SKM-1 (cell line): ENCODE measurements around the gene KIF1A.

Experiments
- DNase-seq: peaks from one replicate; lab custom pipeline; 2025; ENCODE audit not compliant: unreplicated experiment; lab: John Stamatoyannopoulos, UW

Gene KIF1A

DNA sequence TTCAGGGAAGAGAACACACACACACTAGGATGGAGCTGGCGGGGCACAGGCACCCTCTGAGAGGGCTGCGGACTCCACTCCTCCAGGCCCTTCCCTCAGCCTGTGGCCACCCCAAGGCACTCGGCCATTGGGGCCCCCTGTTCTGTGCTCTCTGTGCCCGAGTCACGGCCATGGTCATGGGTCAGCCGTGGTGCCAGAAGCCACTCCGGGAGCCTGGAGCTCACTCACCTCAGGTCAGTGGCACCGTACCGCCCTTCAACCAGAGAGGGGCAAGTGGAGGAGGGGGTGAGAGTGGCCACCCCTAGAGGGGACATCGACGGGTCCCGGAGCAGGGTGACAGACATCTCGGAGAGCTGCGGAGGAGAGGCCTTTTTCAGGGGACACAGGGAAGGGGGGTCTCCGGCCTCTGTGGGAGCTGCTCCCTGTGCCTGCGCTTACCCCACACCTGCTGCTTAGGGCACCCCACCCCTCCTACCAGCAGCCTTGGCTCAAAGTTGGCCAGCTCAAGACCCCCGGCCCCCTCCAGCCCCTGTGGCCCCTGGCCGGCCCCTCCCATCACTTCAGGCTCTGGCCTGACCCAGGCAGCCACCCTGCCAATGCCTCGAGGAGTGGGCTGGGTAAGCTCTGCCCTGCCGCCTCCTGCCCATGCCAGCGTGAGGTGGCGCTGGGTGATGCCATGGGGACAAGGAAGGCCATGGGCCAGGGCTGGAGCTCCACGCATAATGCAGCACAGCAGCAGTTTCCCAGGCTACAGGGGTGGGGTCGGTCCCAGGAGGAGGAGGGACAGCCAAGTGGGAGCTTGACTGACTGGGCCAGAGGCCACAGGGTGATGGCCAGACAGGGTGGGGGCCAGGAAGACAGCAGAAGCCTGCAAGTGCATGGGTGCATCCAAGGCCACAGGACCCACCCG is 99.1 kb downstream of the KIF1A start:
- DNase-seq = no peak

DNA sequence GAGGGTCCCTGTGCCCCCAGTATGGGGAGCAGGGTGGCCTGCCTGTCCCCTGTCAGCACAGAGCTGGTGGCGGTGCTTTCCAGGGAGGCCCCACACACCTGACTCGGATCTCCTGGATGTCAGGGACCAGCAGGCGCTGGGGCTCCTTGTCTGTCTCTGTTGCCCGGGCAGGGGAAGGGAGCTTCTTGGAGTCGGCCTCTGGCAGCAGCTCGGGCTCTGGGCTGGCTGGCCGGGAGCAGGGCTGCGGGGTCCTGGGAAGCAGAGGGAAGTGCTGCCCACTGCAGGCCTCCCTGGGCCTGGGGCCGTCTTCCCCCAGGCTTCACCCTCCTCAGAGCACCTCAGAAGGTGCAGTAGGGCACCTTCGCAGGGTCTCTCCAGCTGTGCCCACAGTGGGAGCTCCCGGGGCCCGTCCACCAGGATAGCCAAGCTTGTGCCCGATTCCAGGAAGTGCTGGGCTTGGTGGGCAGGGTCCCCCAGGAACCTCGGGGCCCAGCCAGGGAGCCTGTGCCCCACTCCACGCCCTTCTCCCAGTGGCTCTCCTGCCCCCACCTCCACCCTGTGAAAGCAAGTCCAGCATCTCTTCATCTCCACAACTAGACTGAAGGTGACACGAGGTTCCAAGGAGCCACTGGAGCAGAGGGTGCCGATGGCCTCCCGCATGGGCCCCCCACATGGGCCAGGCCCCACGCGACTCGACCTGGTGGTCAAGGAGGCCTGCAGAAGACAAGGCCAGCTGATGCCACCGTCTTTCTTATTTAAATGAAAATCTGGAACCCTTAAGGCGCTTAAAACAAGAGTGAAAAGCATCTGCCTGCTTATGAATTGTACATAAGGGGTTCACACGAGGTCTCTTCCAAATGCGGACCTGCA is 100.1 kb downstream of the KIF1A start:
- DNase-seq = no peak

DNA sequence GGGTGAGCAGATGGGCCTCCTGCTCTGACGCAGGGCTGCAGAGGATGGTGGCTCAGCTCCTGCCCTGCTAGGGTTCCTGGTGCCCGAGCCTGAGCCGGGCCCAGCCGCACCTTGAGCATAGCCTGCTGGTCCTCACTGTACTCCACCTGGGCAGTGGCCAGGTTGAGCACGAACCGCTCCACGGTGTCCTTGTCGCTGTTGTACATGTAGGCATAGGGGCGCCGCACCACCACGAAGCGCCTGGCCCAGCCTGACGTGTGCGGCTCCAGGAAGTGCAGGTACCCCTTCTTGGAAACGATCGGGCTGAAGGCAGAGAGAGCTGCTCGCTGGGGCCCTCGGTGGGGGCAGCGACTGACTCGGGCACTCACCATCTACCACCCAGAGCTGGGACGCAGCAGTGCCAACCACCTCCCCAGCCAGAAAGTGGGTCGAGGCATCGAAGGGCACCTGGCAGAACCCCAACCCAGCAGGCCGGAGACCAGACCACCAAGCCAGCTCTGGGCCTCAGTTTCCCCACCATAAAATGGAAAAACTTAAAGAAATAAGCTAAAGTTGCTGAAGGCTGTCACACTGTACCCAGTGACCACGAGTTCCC is 101.0 kb downstream of the KIF1A start:
- DNase-seq = no peak

DNA sequence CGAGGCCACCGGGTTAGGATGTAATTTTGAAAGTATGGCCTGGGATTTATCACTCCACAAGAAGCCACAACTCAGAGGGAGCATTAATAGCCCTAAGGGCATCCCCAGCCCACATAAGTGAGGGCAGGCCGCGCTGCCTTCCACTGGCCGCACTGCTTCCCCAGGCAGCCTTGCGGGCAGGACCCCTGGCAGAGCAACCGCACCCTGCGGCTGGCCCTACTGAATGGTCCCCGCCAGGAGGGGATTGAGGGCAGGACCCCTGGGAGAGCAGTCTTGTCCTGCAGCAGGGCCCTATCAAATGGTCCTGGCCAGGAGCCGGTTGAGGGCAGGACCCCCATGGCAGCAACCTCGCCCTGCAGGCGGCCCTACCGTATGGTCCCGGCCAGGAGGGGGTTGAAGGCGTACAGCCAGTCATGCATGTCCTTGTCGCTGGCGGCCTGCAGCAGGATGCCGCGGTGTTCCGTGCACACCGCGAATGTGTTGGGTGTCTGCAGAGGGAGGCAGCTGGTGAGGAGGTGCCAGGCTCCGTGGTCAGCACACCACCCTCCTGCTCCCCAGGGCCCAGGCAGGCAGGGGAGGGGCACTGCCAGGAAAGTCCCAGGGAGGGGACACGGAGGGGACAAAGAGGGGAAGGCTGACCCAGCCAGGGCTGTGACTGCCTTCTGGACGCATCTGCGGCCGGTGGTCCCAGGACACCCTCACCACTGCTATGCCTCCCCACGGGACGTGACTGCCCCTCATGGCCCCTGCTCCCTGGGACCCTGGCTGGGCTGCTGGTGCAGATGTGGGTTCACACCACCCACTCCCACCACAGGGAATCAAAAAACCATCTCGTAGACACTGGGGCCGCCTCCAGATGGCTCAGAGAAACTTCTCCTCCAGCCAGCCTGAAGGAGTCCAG is 102.1 kb downstream of the KIF1A start:
- DNase-seq = no peak

DNA sequence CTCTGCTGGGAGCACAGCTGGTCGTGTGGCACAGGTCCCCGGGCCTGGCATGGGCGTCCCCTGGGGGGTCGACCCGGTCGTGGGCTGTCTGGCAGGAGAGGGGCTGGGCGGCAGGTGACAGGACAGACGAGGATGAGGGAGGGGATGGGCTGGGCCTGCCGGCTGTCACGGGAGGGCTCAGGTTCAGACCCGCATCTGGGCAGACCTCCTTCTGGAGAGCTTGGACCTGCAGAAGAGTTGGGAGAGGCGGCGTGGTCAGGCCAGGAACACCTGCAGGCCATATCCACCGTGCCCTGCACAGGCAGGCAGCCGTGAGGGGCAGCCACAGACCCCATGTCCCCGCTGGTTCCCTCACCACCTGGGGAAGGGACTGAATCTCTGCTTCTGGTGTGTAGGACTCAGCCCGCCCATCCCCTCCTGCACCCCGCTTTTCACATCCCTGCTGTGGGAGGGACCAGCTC is 102.8 kb downstream of the KIF1A start:
- DNase-seq = no peak

DNA sequence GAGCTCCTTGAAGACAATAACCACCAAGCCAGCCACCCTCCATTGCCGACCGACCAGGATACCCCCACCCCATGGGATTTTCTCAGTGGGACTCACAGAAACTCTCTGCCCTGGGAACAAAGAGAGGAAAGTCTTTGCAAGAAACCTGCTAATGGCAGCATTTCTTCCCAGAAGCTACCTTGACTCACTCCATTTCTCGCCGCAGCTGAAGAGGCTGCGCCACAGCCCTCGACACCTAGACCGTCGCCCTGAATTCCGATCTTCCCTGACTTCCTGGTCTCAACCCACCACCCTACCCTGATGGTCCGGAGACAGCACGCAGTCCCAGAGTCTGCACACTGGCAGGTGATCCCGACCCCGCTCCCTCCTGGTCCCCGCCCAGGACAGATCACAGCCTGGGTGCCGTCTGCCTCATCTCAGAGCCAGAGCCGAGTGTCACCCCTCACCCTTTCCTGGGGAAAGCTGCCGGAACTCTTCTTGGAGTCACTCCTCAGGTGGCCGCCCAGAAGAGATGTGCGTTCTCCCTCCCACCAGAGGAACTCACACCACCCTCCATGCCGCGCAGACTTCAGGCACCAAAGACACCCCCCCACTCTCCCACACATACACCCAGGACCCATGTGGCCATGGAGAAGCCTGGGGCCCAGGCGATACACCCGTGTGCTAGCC is 103.8 kb downstream of the KIF1A start:
- no peak for DNase-seq

DNA sequence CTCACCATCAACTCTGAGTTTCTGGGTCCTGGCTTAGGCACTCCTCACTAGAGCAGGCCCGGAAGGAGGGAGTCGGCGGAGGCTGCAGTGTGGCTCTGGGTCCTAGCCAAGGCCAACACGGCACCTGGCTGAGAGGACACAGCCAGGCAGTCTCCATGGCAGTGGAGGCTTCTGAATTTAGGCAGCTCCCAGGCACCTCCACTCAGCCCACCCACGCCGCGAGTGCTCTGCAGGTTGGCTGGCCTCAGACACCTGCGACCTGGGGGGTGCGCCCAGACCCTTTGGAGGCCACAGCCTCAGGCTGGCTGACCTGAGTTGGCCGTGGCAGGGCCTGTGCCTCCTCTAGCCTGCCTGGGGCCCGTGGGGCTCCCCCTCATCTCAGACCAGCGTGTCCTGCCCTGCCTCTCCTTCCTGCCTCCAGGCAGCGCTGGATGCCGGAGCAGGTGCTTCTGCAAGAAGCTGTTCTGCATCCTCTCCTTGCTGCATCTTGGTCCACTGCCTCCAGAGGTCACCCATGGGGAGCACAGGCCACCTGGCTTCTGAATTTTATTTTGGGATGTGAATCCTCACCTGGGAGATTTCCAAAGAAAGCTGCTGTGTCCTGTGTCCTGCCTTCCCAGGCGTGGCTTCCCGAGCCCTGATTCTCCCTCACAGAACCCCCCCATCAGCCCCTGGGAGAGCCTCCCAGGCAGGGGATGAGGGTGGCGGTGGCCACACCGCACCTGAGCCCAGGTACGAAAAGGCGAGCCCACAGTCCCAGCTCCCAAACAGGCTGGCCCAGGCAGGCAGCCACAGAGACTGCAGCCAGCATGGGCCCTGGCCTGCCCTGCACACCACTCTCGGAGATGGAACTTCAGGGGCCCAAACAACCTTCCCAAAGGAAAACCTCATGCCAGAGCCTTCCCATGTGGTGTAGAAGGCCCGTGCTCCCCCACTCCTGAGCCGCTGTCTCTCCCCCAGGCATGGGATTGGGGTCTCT is 105.0 kb downstream of the KIF1A start:
- DNase-seq = no peak

DNA sequence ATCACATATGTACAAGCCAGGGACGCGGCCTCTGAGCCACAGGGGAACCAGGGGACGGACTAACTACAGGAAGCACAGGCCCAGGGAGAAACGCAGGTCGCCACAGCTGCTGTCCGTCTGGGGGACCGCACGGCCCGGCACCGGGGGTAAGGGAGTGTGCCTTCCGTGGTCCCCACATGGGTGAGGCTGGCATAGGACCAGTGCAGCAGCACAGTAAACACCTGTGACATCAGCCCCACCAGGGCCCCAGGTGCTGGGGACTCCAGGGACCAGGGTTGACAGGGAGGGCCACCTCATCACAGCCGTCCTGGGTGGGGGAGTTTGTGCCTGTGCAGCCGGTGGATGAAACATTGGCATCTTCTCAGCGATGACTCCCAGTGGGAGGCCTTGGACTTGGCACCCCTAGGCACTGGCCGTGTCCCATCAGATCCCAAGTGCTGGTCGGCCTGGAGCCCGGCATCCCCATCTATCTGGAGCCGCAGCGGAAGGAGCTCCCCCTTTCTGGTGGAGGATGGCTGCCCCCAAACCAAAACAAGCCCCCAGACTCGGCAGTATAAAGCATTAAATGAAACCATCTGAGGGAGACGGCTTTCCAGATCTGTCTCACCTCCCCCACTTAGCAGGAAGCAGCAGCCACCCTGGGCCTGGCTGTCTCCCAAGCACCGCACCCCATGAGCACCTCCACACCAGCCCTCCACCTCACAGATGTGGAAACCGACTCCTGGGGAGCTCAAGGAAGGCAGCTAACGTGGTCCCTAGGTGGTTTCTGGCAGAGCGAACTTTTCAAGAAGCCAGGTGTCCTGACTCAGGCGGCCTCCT is 105.9 kb downstream of the KIF1A start:
- no peak for DNase-seq

DNA sequence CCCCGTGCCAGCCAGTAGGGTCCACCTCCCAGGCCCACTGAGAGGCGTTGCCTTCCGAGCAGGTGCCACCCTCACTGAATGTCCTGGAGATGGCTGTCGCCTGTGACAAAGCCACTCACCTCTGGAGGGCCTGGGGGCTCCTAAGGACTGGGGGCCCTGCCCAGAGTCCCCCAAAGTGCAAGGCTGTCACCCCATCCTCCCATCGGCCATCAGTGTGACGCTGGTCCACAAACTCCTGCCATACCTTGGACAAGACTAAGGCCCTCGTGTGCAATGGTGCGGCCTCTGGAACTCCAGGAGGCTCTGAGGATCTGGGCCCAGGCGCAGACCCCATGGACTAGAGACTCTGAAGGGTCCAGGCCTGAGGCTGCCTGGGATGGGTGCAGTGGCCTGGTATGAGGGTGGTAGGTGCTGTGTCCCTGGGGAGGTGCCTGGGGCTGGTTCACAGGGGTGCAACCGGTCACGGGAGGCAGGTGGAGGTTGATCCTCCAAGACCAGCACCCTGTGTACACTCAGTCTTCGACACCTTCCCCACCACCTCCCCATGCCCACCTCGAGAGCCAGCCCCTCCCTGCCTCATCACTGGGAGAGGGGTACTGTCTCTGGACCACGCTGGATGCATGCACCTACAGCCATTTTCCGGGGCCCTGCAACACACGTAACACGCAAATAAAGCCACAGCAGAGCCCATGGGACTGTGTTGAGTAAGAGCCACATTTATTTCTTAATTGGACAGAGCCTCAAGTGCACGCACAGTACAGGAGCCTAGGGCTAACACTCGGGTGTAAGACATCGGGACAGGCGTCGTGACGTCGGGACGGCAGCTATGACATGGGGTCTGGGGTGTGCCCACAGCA is 106.7 kb downstream of the KIF1A start:
- DNase-seq = no peak

DNA sequence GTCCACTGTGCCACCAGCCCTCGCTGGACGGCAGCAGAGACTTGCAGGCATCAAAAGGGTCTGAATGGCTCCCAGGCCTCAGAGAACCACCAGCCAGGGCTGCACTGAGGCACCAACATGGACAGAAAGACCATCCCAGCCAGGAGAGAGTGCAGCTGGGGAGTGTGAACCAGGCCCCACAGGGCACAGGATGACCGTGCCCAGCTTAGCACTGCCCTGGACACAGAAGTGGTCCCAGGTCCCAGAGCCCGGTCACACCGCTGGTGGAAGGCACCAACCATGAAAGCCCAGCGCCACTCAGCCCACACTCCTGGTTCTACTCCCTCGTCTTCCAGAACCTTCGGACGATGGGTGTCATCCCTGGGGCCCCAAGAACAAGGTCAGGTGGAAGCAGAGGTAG is 107.9 kb downstream of the KIF1A start:
- no peak for DNase-seq

DNA sequence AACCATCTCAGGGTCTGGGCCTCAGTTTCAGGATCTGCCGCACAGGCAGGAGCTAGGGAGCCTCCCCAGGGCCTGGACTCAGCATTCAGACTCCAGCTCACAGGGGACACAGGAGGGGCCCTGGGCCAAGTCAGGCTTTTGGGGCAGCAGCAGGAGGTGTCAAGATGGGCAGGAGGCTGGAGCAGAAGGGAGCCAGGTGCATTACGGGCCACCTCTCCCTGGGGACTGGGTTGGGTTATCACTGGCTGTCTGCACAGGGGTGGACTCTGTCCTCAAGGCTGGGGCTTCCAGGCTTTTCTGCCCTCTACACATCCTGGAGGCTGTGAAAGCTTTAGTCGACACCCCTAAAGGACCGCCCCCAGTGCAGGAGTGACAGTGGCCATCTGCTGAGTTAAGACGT is 108.3 kb downstream of the KIF1A start:
- DNase-seq = no peak

DNA sequence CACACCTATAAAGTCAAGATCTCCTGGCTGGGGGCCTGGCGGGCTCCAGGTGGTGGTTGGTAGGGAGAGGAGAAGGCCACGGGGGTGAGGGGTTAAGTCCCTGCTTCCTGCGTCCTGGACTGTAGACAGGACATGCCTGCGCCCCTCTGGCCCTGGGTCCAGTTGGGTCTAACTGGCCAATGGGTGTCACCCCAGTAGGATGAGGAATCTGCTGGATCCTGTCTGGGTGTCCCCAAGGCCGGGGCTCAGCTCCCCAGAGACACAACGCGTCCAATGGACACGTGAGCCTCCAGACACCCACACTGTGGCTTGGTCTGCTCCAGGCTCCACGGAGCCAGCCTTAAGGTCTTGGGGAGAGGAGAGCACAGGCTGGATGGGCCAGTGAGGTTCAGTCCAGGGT is 108.7 kb downstream of the KIF1A start:
- no peak for DNase-seq

DNA sequence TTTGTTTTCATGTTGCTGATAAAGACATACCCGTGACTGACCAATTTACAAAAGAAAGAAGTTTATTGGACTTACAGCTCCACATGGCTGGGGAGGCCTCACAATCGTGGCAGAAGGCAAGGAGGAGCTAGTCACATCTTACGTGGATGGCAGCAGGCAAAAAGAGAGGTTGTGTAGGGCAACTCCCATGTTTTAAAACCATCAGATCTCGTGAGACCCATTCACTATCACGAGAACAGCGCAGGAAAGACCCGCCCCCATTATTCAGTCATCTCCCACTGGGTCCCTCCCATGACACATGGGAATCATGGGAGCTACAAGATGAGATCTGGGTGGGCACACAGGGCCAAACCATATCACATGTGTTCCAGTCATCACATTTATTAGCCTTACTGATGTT is 111.6 kb downstream of the KIF1A start:
- no peak for DNase-seq

DNA sequence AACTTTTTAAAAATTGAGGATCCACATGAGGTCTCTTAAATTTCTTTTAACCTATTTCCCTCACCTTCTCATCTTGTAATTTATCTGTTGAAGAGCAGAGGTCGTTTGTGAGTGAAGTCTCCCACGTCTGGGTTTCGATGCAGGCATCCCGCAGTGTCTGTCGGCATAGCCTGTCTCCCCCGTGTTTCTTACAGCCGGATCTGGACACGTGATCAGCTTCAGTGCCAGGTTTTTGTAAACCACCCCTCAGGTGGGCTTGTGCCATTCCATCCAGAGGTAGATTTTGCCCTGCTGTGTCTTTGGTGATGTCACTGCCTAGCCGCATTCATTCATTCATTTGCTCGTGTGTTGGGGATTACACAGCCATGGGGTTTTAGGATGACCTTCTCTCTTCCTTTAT is 112.2 kb downstream of the KIF1A start:
- DNase-seq = no peak

DNA sequence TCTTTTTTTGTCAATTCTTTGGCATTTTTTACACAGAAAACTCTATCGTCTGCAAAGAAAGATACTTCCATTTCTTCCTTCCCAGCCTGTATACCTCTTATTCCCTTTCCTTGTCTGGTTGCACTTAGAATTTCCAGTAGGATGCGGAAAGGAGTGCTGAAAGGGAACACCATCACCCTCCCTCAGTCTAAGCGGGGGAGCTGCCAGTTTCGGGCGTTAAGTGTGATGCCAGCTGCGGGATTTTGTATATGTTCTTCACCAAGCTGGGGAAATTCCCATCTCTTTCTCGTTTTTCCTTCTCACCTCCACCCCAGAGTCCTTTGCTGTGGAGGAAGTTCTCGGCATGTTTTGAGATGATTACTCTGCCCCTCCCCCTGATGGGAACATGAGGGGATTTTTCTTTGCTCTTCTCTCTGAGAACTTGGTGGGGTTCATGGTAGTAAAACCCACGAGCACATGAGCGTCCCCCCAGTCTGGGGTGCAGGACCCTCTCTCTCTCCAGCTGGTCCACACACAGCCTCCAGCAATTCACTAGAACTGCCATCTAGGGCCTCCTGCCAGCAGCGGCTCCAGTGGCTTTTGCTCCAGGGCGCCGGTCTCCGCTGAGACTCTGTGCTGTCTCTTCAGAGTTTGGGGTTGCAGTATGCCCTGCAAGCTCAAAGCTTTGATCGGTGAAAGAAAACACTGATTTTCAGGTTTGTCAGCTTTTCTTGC is 112.8 kb downstream of the KIF1A start:
- no peak for DNase-seq

DNA sequence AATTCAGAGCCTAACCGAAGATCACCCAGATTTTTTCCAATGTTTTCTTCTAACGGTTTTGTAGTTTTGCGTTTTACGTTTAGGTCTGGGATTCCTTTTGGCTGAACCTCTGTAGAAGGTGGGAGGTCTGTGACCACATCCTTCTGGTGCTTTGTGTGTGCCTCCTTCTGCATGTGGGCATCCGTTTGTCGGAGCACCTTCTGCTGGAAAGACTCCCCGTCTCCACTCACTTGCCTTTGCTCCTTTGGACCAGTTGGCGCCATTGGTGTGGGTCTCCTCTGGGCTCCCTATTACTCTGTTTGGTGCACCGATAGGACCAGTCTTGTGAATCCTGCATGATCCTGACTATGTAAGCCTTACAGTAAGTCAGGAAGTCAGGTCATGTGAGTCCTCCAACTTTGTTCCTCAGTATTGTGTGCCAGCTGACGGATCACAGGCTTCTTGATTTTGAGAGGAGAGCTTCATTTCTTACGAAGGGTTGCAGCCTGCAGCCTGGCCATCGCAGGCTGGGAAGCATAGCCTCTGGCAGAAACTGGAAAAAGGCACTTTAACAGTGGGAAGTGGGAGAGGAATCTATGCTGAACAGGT is 114.7 kb downstream of the KIF1A start:
- DNase-seq = no peak
